Tibial nerve (tissue), 4 donors: ENCODE results near the gene ATP2C2.

ENCODE experiments used
- EP300 ChIP-seq, 2 donors: sonication (generic); formaldehyde crosslinking; IDR thresholded peaks; one replicate each; pipeline ENCODE4 v1.6.1; 2017; ENCODE audit warnings: antibody characterized with exemption in 2 of 2, mild to moderate bottlenecking in 1 of 2
- TF ChIP-seq, protein P1 (sequence below), 5 experiments: fragments of 200-600 bp in 3 of 5; fragments of 450-650 bp in 2 of 5; sonication (generic) in 3 of 5; IDR thresholded peaks; one replicate each; pipeline ENCODE4 v1.5.1; 2016 to 2019; ENCODE audit warnings: antibody characterized with exemption in 5 of 5, mild to moderate bottlenecking in 3 of 5, moderate library complexity in 2 of 5

DNA sequence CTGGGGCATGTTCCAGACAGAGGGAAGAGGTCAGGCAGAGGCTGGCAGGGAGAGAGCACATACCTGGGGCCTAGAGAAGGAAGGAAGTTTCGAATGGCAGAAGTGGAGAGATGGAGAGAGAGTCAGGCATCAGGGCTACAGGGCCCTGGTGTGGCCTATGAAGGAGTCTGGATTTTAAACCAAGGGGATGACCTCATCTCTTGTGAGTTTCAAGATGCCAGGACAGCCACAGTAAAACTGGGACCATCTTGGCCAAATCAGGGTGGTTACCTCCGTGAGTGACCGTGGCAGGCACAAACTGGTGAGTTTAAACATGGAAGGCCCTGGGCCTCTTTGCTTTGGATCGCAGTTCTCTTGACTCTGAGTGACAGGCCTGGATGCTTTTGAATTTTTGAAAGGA, 7.6 kb upstream of the ATP2C2 start:
- no peak for TF ChIP-seq EP300 (IDR thresholded peaks at IDR 0.05)
- TF ChIP-seq, protein P1, sequence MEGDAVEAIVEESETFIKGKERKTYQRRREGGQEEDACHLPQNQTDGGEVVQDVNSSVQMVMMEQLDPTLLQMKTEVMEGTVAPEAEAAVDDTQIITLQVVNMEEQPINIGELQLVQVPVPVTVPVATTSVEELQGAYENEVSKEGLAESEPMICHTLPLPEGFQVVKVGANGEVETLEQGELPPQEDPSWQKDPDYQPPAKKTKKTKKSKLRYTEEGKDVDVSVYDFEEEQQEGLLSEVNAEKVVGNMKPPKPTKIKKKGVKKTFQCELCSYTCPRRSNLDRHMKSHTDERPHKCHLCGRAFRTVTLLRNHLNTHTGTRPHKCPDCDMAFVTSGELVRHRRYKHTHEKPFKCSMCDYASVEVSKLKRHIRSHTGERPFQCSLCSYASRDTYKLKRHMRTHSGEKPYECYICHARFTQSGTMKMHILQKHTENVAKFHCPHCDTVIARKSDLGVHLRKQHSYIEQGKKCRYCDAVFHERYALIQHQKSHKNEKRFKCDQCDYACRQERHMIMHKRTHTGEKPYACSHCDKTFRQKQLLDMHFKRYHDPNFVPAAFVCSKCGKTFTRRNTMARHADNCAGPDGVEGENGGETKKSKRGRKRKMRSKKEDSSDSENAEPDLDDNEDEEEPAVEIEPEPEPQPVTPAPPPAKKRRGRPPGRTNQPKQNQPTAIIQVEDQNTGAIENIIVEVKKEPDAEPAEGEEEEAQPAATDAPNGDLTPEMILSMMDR (IDR thresholded peaks at IDR 0.05) = no peak
